Measurements from ENCODE around the gene CPO. TPM values are rescaled to one million over a fixed set of nuclear protein-coding genes. Genes with fewer than 3 reads are reported as not detected.

CPO gene
- total RNA-seq, 1 experiment from 2014 or later = 3.9 TPM

DNA sequence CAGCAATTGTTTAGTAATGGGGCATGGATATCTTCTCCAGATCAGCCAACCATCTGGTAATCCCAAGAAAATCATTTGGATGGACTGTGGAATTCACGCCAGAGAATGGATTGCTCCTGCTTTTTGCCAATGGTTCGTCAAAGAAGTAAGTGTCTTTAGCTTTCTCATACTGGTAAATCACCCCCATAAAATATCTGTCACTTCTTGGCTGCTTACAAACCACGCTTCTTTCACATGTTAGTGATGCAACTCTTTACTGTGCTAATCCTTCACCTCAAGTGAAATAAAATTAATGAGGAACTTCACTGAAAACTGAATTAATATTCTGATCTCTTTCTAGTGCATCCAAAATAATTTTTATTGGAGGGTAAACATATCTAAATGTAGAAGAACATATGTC lies 18.9 kb downstream of the CPO start:
- Histone ChIP-seq H3K4me3 (ENCODE audit: insufficient read depth, low read depth, low read length) (no peak overlapping the region), H3K36me3 (replicated peaks; ENCODE audit: control insufficient read depth, insufficient read depth, low read length) (no peaks in the 10 kb centered on the region), H3K27me3 (ENCODE audit: control insufficient read depth, insufficient read depth, low read length) (no peaks in the 10 kb centered on the region)
- no peak for DNase-seq

DNA sequence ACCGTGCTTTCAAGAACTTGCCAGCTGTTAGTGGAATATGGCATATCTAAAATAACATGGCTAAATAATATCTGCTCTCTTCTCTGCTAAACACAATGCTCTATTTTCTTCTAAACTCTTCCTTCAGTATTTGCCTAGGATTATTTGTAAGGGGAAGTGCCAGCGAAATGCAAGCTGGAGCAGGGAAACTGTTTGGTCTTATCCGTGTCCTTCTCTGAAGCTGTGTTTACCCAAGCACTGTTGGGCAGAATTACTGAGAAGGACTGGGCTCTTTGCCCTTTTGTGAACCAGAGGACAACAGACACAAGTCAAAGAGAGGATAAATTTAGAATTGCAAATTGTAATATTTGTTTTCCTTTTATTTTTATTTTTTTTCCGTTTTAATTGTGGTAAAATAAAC lies 23.6 kb downstream of the CPO start:
- no peak for DNase-seq
- Histone ChIP-seq H3K27me3 (ENCODE audit: control insufficient read depth, insufficient read depth, low read length) (no peaks in the 10 kb centered on the region), H3K4me3 (ENCODE audit: insufficient read depth, low read depth, low read length) (no peak overlapping the region), H3K36me3 (replicated peaks; ENCODE audit: control insufficient read depth, insufficient read depth, low read length) (no peaks in the 10 kb centered on the region)

DNA sequence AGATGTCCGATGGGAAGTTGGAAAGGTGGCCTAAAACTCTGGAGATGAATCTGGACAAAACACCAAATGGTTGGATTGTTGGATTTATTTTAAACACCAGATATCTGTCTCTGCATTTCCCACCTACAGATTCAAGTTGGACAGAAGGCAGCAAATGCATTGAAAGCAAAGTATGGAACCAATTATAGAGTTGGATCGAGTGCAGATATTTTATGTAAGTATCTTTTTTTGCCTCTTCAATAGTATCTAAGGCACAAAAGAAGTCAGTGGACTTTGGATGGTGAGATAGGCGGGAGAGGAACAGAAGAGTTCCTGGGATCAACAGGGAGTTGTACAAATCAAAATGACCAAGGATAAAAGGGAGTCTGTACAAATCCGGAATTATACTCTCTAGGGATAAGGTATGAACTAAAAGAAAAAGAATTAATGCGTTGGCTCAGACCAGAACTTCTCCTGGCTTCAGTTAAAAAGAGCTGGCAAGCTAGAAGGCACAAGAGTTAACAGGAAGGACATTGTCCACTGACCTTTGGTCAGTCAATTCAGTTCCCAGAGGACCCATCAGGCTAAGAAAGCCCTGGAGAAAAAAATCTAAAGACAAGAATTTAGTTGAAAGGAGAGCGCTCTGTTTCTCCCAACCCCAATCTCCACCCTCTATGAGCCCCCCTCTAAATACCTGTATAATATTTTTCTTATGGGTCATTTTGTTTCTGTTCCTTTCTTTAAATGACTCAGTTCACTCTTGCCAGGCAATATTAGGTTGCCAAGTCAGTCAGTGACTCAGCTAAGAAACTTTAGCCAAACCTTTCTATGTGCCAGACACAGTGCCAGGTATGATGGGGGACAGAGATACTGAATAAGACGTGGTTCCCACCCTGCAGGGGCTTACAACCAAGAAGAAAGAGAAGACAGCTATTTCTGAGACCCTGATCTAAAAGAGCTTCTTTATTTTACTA lies 29.1 kb downstream of the CPO start:
- no peak overlapping the region for H3K4me3 ChIP-seq (ENCODE audit: insufficient read depth, low read depth, low read length)
- no peaks in the 10 kb centered on the region for H3K36me3 ChIP-seq (replicated peaks; ENCODE audit: control insufficient read depth, insufficient read depth, low read length)
- DNase-seq = no peak
- H3K27me3 ChIP-seq (ENCODE audit: control insufficient read depth, insufficient read depth, low read length) = no peaks in the 10 kb centered on the region

DNA sequence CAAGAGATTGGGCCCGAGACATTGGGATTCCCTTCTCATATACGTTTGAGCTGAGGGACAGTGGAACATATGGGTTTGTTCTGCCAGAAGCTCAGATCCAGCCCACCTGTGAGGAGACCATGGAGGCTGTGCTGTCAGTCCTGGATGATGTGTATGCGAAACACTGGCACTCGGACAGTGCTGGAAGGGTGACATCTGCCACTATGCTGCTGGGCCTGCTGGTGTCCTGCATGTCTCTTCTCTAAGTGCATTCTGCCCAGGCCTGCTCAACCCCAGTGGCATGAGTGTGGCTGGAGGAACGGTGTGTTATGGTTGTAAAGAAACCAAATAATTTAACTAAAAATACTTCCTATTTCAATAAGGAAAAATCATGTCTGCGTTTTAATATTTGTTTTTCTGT lies 29.9 kb downstream of the CPO start:
- Histone ChIP-seq H3K4me3 (ENCODE audit: insufficient read depth, low read depth, low read length) (no peak overlapping the region), H3K27me3 (ENCODE audit: control insufficient read depth, insufficient read depth, low read length) (no peaks in the 10 kb centered on the region), H3K36me3 (replicated peaks; ENCODE audit: control insufficient read depth, insufficient read depth, low read length) (no peaks in the 10 kb centered on the region)
- no peak for DNase-seq

DNA sequence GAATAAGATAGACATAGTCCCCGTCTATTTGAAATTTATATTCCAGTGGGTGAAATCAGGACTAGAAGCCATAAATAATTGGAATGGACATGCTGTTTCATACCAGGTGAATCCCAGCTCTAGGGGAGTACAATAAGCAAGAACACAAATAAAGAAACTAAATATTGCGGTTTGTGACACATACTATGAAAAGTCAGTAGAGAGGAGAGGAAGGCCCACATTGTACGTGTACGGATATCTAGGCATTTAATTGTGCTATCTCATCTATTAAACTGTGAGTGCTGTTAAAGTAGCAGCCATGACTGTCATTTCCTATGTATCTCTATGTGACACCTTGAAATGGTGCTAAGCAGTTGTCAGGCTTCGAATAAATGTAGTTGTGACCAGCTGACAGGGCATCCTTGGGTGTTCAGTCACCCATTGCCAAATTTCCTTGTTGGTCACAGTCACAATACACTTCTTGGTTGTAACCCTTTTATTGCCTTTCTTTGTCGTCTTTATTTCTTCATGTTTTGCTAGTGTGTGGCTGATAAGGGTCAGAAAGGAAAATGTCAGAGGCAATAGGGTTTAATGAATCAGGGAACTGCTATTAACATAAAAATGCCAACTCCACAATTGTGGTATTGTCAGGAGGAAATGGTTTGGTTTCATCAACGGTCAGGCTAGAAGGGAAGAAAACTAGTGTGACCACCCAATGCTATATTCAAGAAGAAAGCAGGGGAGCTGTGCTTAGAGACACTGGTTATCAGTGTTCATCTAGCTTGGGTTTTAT lies 31.5 kb downstream of the CPO start:
- no peak overlapping the region for H3K4me3 ChIP-seq (ENCODE audit: insufficient read depth, low read depth, low read length)
- H3K36me3 ChIP-seq (replicated peaks; ENCODE audit: control insufficient read depth, insufficient read depth, low read length) = no peaks in the 10 kb centered on the region
- no peaks in the 10 kb centered on the region for H3K27me3 ChIP-seq (ENCODE audit: control insufficient read depth, insufficient read depth, low read length)
- DNase-seq = no peak

DNA sequence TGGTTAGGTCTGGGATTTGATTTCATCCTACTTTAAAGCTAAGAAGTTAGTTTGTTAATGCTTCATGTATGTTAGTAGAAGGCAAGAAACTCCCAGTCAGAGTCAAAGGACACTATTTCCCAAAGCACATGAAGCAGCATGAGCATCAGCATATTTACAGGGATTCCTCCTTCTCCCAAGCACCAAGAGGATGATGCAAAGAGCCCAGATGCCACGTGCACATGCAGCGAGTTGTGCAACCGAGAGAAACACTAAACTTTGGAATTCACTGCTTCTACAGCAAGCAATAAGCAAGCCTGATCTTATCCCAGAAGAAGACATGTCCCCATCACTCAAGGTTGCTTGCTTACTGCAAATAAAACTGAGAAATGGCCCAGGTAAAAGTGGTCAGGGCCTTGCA lies 32.5 kb downstream of the CPO start:
- DNase-seq = no peak
- no peaks in the 10 kb centered on the region for H3K36me3 ChIP-seq (replicated peaks; ENCODE audit: control insufficient read depth, insufficient read depth, low read length)

DNA sequence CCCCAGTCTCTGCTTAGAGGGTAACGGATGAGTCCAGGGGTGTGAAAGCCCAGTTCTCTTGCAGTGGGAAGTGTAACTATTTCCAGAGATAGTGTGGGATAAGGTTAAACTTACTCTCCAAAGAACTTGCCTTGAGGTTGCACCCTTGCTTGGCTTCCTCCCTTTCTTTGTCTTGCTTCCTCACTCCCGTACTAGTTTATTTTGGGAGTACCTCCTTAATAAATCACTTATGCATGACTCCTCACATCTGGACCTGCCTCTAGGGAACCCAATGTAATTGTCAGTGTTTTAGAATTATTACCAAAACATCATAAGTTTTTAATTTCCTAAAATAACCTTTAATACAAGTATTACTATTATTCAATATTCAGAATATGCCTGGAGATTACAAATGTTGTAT lies 35.2 kb downstream of the CPO start:
- DNase-seq = no peak

More for the DNA sequence above, 32.5 kb downstream of the CPO start:
- Histone ChIP-seq H3K27me3 (ENCODE audit: control insufficient read depth, insufficient read depth, low read length) (no peaks in the 10 kb centered on the region), H3K4me3 (ENCODE audit: insufficient read depth, low read depth, low read length) (no peak overlapping the region)

DNA sequence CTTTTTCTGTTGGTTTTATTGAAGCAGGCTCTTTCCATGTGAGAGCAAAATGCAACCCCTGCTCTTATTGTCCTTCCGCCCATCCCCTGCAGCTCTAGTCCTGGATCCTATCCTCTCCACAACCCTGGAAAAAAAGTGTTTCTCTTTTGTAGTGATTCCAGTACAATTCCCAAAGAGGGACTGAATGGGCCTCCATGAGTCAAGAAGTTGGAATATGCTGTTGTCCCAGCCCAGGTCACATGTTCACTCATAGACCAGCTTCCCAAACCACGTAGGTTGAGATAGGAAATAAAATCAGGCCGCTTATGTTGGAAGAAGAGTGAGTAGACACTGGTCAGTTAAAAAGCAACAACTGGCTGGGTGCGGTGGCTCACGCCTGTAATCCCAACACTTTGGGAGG lies 39.4 kb downstream of the CPO start:
- DNase-seq = no peak
- Histone ChIP-seq H3K27me3 (ENCODE audit: control insufficient read depth, insufficient read depth, low read length) (no peaks in the 10 kb centered on the region), H3K4me3 (ENCODE audit: insufficient read depth, low read depth, low read length) (no peak overlapping the region), H3K36me3 (replicated peaks; ENCODE audit: control insufficient read depth, insufficient read depth, low read length) (no peaks in the 10 kb centered on the region)

More for the DNA sequence above, 35.2 kb downstream of the CPO start:
- Histone ChIP-seq H3K27me3 (ENCODE audit: control insufficient read depth, insufficient read depth, low read length) (no peaks in the 10 kb centered on the region), H3K36me3 (replicated peaks; ENCODE audit: control insufficient read depth, insufficient read depth, low read length) (no peaks in the 10 kb centered on the region), H3K4me3 (ENCODE audit: insufficient read depth, low read depth, low read length) (no peak overlapping the region)

DNA sequence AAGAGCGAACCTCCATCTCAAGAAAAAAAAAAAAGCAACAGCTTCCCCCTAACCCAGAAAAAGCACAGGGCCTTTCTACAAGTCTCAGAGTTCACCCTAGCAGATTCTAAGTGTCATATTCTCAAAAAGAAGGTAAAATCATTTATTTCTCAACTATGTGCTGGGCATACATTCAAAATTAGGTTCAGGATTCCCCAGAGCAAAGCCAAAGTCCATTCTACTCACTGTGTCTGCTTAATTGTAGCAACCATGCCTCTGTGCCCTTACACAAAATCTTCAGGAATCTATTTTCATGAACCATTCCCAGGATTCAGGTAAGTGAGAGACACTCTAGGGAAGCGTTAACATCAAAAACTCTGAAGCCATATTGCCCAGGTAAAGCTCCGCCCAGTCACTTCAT lies 40.0 kb downstream of the CPO start:
- no peaks in the 10 kb centered on the region for H3K27me3 ChIP-seq (ENCODE audit: control insufficient read depth, insufficient read depth, low read length)
- no peaks in the 10 kb centered on the region for H3K36me3 ChIP-seq (replicated peaks; ENCODE audit: control insufficient read depth, insufficient read depth, low read length)
- no peak for DNase-seq
- no peak overlapping the region for H3K4me3 ChIP-seq (ENCODE audit: insufficient read depth, low read depth, low read length)

DNA sequence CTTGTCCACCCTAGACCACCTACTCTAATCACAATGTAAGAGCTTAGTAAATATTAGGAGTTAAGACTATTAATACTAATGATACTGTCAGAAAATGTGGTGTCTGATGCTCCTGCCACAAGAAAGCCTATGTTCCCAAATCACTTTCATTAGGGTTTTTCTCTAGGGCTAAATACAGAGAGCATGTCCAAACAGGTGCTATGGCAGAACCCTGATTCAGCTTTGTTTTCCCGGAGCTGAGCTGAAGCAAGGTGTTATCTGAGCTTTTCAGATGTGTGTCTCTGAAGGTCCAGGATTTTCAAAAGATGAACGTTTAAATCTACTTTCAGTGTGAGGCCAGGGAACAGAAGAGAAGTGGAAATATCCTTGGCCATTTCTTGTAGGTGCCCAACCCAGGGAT lies 40.6 kb downstream of the CPO start:
- DNase-seq = no peak
- H3K27me3 ChIP-seq (ENCODE audit: control insufficient read depth, insufficient read depth, low read length) = no peaks in the 10 kb centered on the region
- no peaks in the 10 kb centered on the region for H3K36me3 ChIP-seq (replicated peaks; ENCODE audit: control insufficient read depth, insufficient read depth, low read length)
- no peak overlapping the region for H3K4me3 ChIP-seq (ENCODE audit: insufficient read depth, low read depth, low read length)

DNA sequence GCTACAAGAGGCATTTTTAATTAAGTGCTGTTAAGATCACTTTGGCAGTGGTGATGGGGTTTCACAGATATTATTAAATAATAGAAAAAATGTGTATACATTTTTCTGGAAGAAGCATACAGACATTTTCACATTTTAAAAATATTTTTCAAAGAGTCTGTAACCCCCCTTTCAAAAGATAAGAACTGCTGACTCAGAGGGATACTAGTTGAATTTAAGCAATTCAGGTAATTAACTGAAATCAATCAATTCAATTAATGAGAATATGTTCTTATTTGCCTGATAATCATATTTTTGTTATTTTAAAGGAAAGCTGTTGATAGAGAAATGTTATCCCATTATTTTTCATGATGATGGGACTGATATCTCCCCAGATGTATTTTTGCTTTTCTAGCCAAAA lies 41.1 kb downstream of the CPO start:
- no peak for DNase-seq
- Histone ChIP-seq H3K36me3 (replicated peaks; ENCODE audit: control insufficient read depth, insufficient read depth, low read length) (no peaks in the 10 kb centered on the region), H3K4me3 (ENCODE audit: insufficient read depth, low read depth, low read length) (no peak overlapping the region), H3K27me3 (ENCODE audit: control insufficient read depth, insufficient read depth, low read length) (no peaks in the 10 kb centered on the region)

DNA sequence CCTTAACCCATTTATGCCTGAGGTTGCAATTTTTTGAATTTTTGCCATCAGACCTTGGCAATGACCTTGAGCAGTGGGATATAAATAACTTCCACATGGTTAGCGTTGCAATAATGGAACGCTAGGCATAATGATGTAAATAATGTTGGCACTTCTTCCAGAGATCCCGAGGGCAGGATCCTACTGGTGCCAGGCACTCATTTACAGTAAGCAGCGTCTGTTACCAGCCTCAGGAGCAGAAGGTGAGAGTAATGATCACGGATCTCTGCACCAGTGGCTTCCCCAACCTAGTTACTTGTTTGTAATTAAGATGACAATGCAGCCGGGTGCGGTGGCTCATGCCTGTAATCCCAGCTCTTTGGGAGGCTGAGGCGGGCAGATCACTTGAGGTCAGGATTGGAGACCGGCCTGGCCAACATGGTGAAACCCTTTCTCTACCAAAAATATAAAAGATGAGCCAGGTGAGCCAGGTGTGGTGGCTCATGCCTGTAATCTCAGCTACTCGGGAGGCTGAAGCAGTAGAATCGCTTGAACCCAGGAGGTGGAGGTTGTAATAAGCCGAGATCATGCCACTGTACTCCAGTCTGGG lies 41.9 kb downstream of the CPO start:
- Histone ChIP-seq H3K36me3 (replicated peaks; ENCODE audit: control insufficient read depth, insufficient read depth, low read length) (no peaks in the 10 kb centered on the region), H3K27me3 (ENCODE audit: control insufficient read depth, insufficient read depth, low read length) (no peaks in the 10 kb centered on the region), H3K4me3 (ENCODE audit: insufficient read depth, low read depth, low read length) (no peak overlapping the region)
- DNase-seq = no peak

DNA sequence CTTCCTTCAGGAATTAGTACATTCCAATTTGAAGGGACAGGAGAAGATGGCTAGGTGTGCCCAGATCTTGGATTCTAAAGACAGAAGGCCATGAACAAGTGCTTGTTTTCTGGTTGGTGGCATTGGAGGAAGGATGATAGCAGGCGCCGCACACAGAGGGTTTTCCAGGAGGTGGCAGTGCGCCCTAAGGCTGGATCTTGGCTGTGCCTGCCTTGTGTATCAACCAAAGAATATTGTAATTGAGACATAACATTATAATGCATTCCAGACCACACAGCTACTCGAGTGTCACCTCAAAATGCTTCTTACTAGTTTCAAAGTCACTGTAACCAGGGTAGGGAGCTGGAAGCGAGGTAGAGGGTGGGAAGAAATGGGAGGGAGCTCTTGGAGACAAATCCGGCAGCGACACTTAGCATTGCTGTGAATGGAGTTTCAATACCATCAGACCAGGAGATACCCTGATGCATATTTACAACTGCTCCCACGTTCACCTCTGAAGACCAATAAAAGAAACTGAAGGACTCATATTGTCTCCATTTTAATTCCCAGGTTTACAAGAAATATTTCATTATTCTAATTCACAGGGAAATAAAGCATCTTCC lies 42.5 kb downstream of the CPO start:
- Histone ChIP-seq H3K36me3 (replicated peaks; ENCODE audit: control insufficient read depth, insufficient read depth, low read length) (no peaks in the 10 kb centered on the region), H3K4me3 (ENCODE audit: insufficient read depth, low read depth, low read length) (no peak overlapping the region), H3K27me3 (ENCODE audit: control insufficient read depth, insufficient read depth, low read length) (no peaks in the 10 kb centered on the region)
- peak; percentile 35 for DNase-seq

DNA sequence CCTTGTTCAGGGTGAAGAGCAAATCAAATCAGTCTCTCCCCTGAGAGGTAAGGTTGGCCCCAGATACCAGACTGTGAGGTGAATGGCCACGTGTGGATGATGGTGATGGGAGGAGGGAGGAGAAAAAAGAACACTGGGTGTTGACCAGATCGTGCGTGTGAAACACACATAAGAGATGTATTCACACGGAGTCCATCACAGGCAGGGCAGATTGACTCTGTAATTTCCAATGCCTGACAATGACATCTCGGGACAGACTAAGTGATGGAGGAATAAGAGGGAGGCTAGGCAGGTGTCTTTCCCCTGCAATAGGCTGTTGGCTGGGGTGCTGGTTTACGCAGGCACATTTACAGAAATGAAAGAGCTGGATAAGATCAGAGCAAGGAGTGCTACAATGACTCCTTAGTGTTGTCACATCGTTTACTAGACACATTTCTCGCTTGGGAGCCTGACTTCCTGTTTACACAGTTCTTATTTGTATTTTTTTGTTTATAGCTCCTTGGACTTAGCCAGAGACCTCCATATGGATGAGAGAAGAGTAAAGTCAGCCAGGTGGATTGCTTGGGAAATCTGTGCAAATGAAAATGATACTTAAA lies 43.1 kb downstream of the CPO start:
- H3K4me3 ChIP-seq (ENCODE audit: insufficient read depth, low read depth, low read length) = no peak overlapping the region
- H3K36me3 ChIP-seq (replicated peaks; ENCODE audit: control insufficient read depth, insufficient read depth, low read length) = no peaks in the 10 kb centered on the region
- H3K27me3 ChIP-seq (ENCODE audit: control insufficient read depth, insufficient read depth, low read length) = no peaks in the 10 kb centered on the region
- no peak for DNase-seq
